Measurements from ENCODE around the gene CCDC15.
"Not testable (repeated sequence)": the region's sequence is repeated elsewhere in the genome, so short reads cannot be mapped to it uniquely, and the experiment has no call there.

Gene CCDC15

DNA sequence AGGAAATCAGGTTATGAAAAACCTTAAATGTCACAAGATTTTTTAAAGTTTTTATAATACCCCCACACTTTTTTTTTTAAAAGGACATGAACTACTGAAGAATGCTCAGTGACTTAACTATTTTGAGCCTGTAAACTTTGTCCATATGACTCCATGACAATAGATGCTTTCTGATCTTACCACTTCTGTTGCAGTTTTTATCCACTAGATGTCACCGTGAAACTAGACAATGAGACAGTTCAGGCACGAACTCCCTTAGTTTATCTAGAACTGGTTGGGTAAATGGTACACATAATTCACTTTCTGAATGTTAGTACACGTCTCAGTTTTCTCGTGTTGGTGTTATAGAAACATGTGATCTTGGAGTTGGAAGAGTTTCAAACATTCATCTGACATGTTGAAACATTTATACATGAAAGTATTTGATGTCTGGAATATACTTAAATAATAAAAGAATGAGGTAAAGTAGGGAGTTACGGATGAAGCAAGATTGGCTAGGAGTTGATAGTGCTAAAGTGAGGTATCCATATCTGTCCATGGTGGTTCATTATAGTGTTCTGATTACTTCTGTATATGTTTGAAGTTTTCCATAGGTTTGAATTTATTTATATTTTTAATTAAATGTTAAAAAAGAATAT lies 8.1 kb downstream of the CCDC15 start:
- no peaks in the 10 kb centered on the region for H3K27me3 ChIP-seq (replicated peaks; ENCODE audit: control insufficient read depth, insufficient read depth, low read length, poor library complexity, severe bottlenecking)
- H3K4me1 ChIP-seq (ENCODE audit: control insufficient read depth, insufficient read depth, low read length, poor library complexity, severe bottlenecking) = no peaks in the 10 kb centered on the region
- no peak overlapping the region for H3K27ac ChIP-seq (ENCODE audit: insufficient read depth, low read length, poor library complexity, severe bottlenecking)
- no peak for DNase-seq
- no peaks in the 10 kb centered on the region for H3K36me3 ChIP-seq (ENCODE audit: control insufficient read depth, insufficient read depth, low read length)
- H3K4me3 ChIP-seq (ENCODE audit: insufficient read depth, low read depth, low read length, poor library complexity, severe bottlenecking) = no peak overlapping the region
- H3K9me3 ChIP-seq (ENCODE audit: control insufficient read depth, low read length) = no peaks in the 10 kb centered on the region

DNA sequence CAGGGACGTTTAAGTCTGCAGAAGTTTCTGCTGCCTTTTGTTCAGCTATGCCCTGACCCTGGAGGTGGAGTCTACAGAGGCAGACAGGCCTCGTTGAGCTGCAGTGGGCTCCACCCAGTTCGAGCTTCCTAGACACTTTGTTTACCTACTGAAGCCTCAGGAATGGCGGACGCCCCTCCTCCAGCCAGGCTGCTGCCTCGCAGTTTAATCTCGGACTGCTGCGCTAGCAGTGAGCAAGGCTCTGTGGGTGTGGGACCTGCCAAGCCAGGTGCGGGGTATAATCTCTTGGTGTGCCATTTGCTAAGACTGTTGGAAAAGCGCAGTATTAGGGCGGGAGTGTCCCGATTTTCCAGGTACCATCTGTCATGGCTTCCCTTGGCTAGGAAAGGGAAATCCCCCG lies 14.2 kb downstream of the CCDC15 start:
- H3K9me3 ChIP-seq (ENCODE audit: control insufficient read depth, low read length); H3K4me3 ChIP-seq (ENCODE audit: insufficient read depth, low read depth, low read length, poor library complexity, severe bottlenecking); H3K27me3 ChIP-seq (replicated peaks; ENCODE audit: control insufficient read depth, insufficient read depth, low read length, poor library complexity, severe bottlenecking); H3K27ac ChIP-seq (ENCODE audit: insufficient read depth, low read length, poor library complexity, severe bottlenecking); DNase-seq; H3K36me3 ChIP-seq (ENCODE audit: control insufficient read depth, insufficient read depth, low read length); H3K4me1 ChIP-seq (ENCODE audit: control insufficient read depth, insufficient read depth, low read length, poor library complexity, severe bottlenecking): not testable (repeated sequence)

DNA sequence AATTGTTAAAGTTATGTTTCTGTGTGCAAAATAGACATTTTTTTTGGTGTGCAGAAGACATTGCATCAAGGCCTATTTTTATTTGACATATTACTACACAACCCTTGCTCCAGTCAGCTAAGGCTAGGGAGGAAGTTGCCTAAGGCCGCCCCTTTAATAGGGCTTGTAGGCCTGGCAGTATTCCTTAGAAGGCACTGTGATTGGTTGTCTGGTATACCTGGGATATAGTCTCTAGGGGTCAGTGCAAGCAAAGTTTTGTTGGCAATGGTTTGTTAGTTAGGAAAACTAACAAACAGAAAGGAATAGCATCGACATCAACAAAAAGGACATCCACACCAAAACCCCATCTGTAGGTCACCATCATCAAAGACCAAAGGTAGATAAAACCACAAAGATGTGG lies 16.9 kb downstream of the CCDC15 start:
- H3K4me1 ChIP-seq (ENCODE audit: control insufficient read depth, insufficient read depth, low read length, poor library complexity, severe bottlenecking) = no peaks in the 10 kb centered on the region
- H3K27ac ChIP-seq (ENCODE audit: insufficient read depth, low read length, poor library complexity, severe bottlenecking) = no peak overlapping the region
- no peak for DNase-seq
- H3K27me3 ChIP-seq (replicated peaks; ENCODE audit: control insufficient read depth, insufficient read depth, low read length, poor library complexity, severe bottlenecking) = no peaks in the 10 kb centered on the region
- no peak overlapping the region for H3K4me3 ChIP-seq (ENCODE audit: insufficient read depth, low read depth, low read length, poor library complexity, severe bottlenecking)
- no peaks in the 10 kb centered on the region for H3K9me3 ChIP-seq (ENCODE audit: control insufficient read depth, low read length)
- H3K36me3 ChIP-seq (ENCODE audit: control insufficient read depth, insufficient read depth, low read length) = no peaks in the 10 kb centered on the region

DNA sequence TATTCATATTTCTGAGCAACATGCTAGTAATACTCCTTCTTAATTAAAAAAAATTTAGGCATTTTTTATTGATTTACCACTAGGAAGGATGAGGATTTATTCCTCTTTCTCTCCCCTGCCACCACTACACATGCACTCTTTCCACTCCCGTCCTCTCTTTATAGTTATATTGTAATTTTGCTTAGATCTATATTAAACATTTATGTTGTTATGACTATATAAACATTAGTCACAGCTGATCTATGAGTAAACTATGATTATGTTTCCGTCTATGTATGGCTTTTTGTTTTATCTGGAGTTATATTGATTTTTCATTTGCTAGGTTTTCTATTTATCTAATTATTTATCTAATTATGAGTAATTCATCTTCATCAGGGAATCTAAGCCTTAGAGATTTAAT lies 17.8 kb downstream of the CCDC15 start:
- H3K4me3 ChIP-seq (ENCODE audit: insufficient read depth, low read depth, low read length, poor library complexity, severe bottlenecking) = no peak overlapping the region
- no peak overlapping the region for H3K27ac ChIP-seq (ENCODE audit: insufficient read depth, low read length, poor library complexity, severe bottlenecking)
- H3K36me3 ChIP-seq (ENCODE audit: control insufficient read depth, insufficient read depth, low read length) = no peaks in the 10 kb centered on the region
- no peaks in the 10 kb centered on the region for H3K4me1 ChIP-seq (ENCODE audit: control insufficient read depth, insufficient read depth, low read length, poor library complexity, severe bottlenecking)
- no peaks in the 10 kb centered on the region for H3K27me3 ChIP-seq (replicated peaks; ENCODE audit: control insufficient read depth, insufficient read depth, low read length, poor library complexity, severe bottlenecking)
- H3K9me3 ChIP-seq (ENCODE audit: control insufficient read depth, low read length) = no peaks in the 10 kb centered on the region
- DNase-seq = no peak

DNA sequence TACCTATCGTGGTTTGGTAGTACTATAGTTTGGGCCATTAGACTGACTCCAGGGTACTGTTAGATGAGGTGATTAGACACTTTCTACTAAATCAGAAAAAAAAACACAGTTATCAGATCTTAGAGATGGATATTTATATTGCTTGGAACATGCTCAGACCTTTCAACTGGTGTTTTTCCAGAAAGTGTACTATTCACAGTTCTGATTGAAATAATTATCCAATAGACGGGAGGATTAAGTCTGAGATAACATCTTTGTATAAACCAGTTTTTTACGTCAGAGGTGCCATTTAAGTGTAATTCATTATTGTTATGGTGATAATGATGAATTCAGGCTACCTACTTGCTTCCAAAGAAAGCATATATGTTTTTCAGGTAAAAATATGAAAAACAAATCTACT lies 22.5 kb downstream of the CCDC15 start:
- no peaks in the 10 kb centered on the region for H3K36me3 ChIP-seq (ENCODE audit: control insufficient read depth, insufficient read depth, low read length)
- DNase-seq = no peak
- no peaks in the 10 kb centered on the region for H3K27me3 ChIP-seq (replicated peaks; ENCODE audit: control insufficient read depth, insufficient read depth, low read length, poor library complexity, severe bottlenecking)
- no peaks in the 10 kb centered on the region for H3K9me3 ChIP-seq (ENCODE audit: control insufficient read depth, low read length)
- H3K27ac ChIP-seq (ENCODE audit: insufficient read depth, low read length, poor library complexity, severe bottlenecking) = no peak overlapping the region
- H3K4me3 ChIP-seq (ENCODE audit: insufficient read depth, low read depth, low read length, poor library complexity, severe bottlenecking) = no peak overlapping the region
- H3K4me1 ChIP-seq (ENCODE audit: control insufficient read depth, insufficient read depth, low read length, poor library complexity, severe bottlenecking) = no peaks in the 10 kb centered on the region

DNA sequence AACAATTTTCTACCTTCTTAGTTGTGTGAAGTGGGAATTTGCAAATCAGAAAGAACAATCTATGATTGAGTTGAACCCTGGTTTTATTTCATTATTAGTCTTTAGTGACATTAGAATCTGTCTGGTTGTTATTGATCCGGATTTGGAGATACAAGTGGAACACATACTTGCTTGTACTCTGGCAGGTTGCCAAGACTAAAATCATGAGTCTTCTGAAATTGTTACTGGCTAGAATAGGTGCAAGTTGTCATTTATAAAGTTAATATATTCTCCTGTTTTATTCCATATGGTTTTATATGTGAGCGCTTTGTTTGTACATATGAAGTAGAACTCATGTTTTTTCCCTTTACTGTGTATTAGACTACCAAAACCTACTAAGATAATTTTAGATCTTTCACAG lies 23.0 kb downstream of the CCDC15 start:
- Histone ChIP-seq H3K4me3 (ENCODE audit: insufficient read depth, low read depth, low read length, poor library complexity, severe bottlenecking) (no peak overlapping the region), H3K27ac (ENCODE audit: insufficient read depth, low read length, poor library complexity, severe bottlenecking) (no peak overlapping the region), H3K27me3 (replicated peaks; ENCODE audit: control insufficient read depth, insufficient read depth, low read length, poor library complexity, severe bottlenecking) (no peaks in the 10 kb centered on the region), H3K4me1 (ENCODE audit: control insufficient read depth, insufficient read depth, low read length, poor library complexity, severe bottlenecking) (no peaks in the 10 kb centered on the region), H3K36me3 (ENCODE audit: control insufficient read depth, insufficient read depth, low read length) (no peaks in the 10 kb centered on the region), H3K9me3 (ENCODE audit: control insufficient read depth, low read length) (no peaks in the 10 kb centered on the region)
- no peak for DNase-seq

DNA sequence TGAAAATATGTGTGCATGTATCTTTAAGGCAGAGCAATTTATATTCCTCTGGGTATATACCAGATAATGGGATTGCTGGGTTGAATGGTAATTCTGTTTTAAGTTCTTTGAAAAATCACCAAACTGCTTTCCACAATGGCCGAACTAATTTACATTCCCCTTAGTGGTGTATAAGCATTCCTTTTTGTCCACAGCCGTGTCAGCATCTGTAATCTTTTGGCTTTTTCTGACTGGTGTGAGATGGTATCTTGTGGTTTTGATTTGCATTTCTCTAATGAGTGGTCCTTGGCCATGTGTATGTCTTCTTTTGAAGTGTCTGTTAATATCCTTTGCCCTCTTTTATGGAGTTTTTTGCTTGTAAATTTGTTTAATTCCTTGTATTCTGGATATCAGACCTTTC lies 24.3 kb downstream of the CCDC15 start:
- Histone ChIP-seq H3K9me3 (ENCODE audit: control insufficient read depth, low read length) (no peaks in the 10 kb centered on the region), H3K36me3 (ENCODE audit: control insufficient read depth, insufficient read depth, low read length) (no peaks in the 10 kb centered on the region), H3K4me3 (ENCODE audit: insufficient read depth, low read depth, low read length, poor library complexity, severe bottlenecking) (no peak overlapping the region), H3K27me3 (replicated peaks; ENCODE audit: control insufficient read depth, insufficient read depth, low read length, poor library complexity, severe bottlenecking) (no peaks in the 10 kb centered on the region), H3K27ac (ENCODE audit: insufficient read depth, low read length, poor library complexity, severe bottlenecking) (no peak overlapping the region), H3K4me1 (ENCODE audit: control insufficient read depth, insufficient read depth, low read length, poor library complexity, severe bottlenecking) (no peaks in the 10 kb centered on the region)
- no peak for DNase-seq

DNA sequence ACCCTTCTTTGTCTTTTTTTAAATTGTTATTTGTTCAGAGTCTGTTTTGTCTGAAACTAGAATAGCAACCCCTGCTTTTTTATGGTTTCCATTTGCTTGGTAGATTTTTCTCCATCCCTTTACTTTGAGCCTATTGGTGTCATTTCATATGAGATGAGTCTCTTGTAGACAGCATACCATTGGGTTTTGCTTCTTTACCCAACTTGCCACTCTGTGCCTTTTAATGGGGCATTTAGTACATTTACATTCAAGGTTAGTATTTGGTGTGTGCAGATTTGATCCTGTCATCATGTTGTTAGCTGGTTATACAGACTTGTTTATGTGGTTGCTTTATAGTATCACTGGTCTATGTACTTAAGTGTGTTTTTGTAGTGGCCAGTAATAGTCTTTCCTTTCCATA lies 28.0 kb downstream of the CCDC15 start:
- no peaks in the 10 kb centered on the region for H3K4me1 ChIP-seq (ENCODE audit: control insufficient read depth, insufficient read depth, low read length, poor library complexity, severe bottlenecking)
- H3K9me3 ChIP-seq (ENCODE audit: control insufficient read depth, low read length) = no peaks in the 10 kb centered on the region
- H3K27me3 ChIP-seq (replicated peaks; ENCODE audit: control insufficient read depth, insufficient read depth, low read length, poor library complexity, severe bottlenecking) = no peaks in the 10 kb centered on the region
- DNase-seq = no peak
- H3K4me3 ChIP-seq (ENCODE audit: insufficient read depth, low read depth, low read length, poor library complexity, severe bottlenecking) = no peak overlapping the region
- H3K27ac ChIP-seq (ENCODE audit: insufficient read depth, low read length, poor library complexity, severe bottlenecking) = no peak overlapping the region
- no peaks in the 10 kb centered on the region for H3K36me3 ChIP-seq (ENCODE audit: control insufficient read depth, insufficient read depth, low read length)

DNA sequence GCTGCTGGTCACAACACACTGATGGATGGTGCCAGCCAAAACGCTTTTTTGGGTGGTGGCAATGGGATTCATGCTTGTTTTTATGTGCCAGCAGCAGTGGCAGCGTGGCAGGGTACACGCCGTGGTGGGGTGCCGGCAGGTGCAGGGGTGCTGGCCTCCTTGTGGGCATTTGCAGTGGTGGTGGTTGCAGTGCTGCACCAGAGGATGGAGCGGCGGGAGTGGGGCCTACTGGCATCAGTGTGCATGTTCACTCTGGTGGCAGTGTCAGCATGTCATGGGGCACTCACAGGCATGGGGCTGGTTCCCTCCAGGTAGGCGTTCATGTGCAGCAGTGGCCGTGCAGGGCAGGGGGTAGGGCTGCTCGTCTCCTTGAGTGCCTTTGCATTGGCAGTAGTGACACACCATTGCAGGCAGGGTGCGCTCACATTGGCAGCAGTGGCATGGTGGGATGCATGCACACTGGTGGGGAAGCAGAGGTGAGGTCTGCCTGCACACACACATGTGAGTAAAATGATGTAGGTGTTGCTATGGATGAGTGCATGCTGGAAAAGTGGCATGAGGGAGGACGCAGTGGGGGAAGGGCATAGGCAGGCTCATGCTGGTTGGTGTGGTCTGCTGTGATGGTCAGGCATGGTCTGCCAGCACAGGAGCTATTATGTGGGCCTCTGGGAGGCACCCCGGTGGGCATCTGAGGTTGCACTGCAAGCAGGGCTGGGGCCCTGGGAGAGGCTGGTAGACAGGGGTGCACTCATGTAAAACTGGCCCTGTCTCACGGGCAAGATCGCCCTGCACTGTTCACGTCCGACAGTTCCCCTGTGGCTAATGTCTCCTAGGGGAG lies 29.9 kb downstream of the CCDC15 start:
- no peak overlapping the region for H3K27ac ChIP-seq (ENCODE audit: insufficient read depth, low read length, poor library complexity, severe bottlenecking)
- no peak overlapping the region for H3K4me3 ChIP-seq (ENCODE audit: insufficient read depth, low read depth, low read length, poor library complexity, severe bottlenecking)
- H3K9me3 ChIP-seq (ENCODE audit: control insufficient read depth, low read length) = no peaks in the 10 kb centered on the region
- no peak for DNase-seq
- no peaks in the 10 kb centered on the region for H3K27me3 ChIP-seq (replicated peaks; ENCODE audit: control insufficient read depth, insufficient read depth, low read length, poor library complexity, severe bottlenecking)
- no peaks in the 10 kb centered on the region for H3K36me3 ChIP-seq (ENCODE audit: control insufficient read depth, insufficient read depth, low read length)
- no peaks in the 10 kb centered on the region for H3K4me1 ChIP-seq (ENCODE audit: control insufficient read depth, insufficient read depth, low read length, poor library complexity, severe bottlenecking)

DNA sequence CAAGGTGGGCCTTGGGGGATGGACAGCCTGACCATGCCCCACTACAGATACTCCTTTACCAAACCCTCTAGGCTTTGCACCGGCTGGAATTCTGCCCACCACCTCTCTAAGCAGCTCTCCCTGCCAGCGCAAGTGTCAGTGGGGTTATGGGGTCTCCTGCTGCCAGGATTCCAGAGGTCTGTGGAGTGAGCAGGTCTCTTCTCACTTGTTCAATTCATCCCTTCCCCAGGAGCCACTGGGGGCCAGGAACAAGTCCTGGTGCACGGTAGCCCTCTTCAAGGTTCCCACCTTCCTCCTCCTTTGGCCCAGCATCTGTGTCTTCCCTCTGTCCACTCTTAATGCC lies 30.5 kb downstream of the CCDC15 start:
- DNase-seq = no peak
- Histone ChIP-seq H3K4me1 (ENCODE audit: control insufficient read depth, insufficient read depth, low read length, poor library complexity, severe bottlenecking) (no peaks in the 10 kb centered on the region), H3K27ac (ENCODE audit: insufficient read depth, low read length, poor library complexity, severe bottlenecking) (no peak overlapping the region), H3K36me3 (ENCODE audit: control insufficient read depth, insufficient read depth, low read length) (no peaks in the 10 kb centered on the region), H3K9me3 (ENCODE audit: control insufficient read depth, low read length) (no peaks in the 10 kb centered on the region), H3K4me3 (ENCODE audit: insufficient read depth, low read depth, low read length, poor library complexity, severe bottlenecking) (no peak overlapping the region), H3K27me3 (replicated peaks; ENCODE audit: control insufficient read depth, insufficient read depth, low read length, poor library complexity, severe bottlenecking) (no peaks in the 10 kb centered on the region)
